HCT116 (cell line): ENCODE measurements around the gene KLHL3. TPM values are rescaled to one million over a fixed set of nuclear protein-coding genes. Genes with fewer than 3 reads are reported as not detected.

Experiments used
- ATAC-seq: fragments of 200-7000 bp; cut with Tn5 transposase; 2 replicates; pipeline ENCODE4 v1.9.1; 2020; ENCODE audit warnings: mild to moderate bottlenecking, moderate library complexity
- BruUV-seq: library from RNA; stranded (reverse); fragments of 400-500 nt; replicated peaks from 2 replicates; lab custom pipeline; 2021; lab: Mats Ljungman, UMichigan
- CTCF ChIA-PET: fragments of 300-600 bp; sonication (Branson Sonifier 250); formaldehyde crosslinking; loops from one replicate; lab custom pipeline; 2021; ENCODE audit warnings: antibody characterized with exemption; lab: Charles Lee
- POLR2A ChIA-PET: fragments of 300-600, 350-600 bp; sonication (Branson Sonifier 250); formaldehyde crosslinking; loops from one replicate; lab custom pipeline; 2021; ENCODE audit warnings: antibody characterized with exemption; lab: Charles Lee
- RAD21 ChIA-PET, 2 experiments: fragments of 300-600 bp; sonication (Branson Sonifier 250); formaldehyde crosslinking; loops; one replicate each; lab custom pipeline; 2023; ENCODE audit warnings: low total read pairs in 2 of 2; ENCODE audit not compliant: uncharacterized antibody in 2 of 2, unreplicated experiment in 2 of 2, low non-redundant PET in 1 of 2; lab: Charles Lee
- DNase-seq: peaks from one replicate; pipeline ENCODE4 v3.0.0-alpha.2; 2010; ENCODE audit warnings: low read depth, low spot score
- H2AFZ ChIP-seq: fragments of 200-600 bp; shearing (Covaris generic), sonication (generic); 2 replicates; pipeline ENCODE4 v1.6.1; 2017; ENCODE audit warnings: low read depth, mixed run types, mixed read lengths, antibody characterized with exemption, low read length; ENCODE audit not compliant: poor library complexity, severe bottlenecking
- H3K27ac ChIP-seq: 2 replicates; pipeline ENCODE4 v1.5.1; 2012; ENCODE audit warnings: low read depth, low read length
- H3K27me3 ChIP-seq: fragments of 200-600 bp; sonication (generic); 2 replicates; pipeline ENCODE4 v1.6.1; 2016; ENCODE audit warnings: mixed run types, low read length, mixed read lengths; ENCODE audit not compliant: insufficient read depth
- H3K36me3 ChIP-seq, 2 experiments: fragments of 200-500 bp in 1 of 2; fragments of 200-600 bp in 1 of 2; sonication (Bioruptor generic) in 1 of 2; sonication (generic) in 1 of 2; 2 replicates each; pipeline versions ENCODE4 v1.5.1 to v1.6.1; 2014 to 2016; ENCODE audit warnings: low read length in 2 of 2, inconsistent platforms in 1 of 2, mixed read lengths in 1 of 2, mixed run types in 1 of 2; ENCODE audit not compliant: insufficient read depth in 2 of 2, control insufficient read depth in 1 of 2
- H3K4me1 ChIP-seq, 2 experiments: fragments of 200-600 bp in 1 of 2; sonication (generic) in 1 of 2; 2 replicates each; pipeline versions ENCODE4 v1.5.1 to v1.6.1; 2012 to 2017; ENCODE audit warnings: low read length in 2 of 2, inconsistent platforms in 1 of 2, mild to moderate bottlenecking in 1 of 2, mixed read lengths in 1 of 2, mixed run types in 1 of 2, moderate library complexity in 1 of 2; ENCODE audit not compliant: insufficient read depth in 2 of 2, control insufficient read depth in 1 of 2
- H3K4me2 ChIP-seq: fragments of 200-600 bp; sonication (generic); 2 replicates; pipeline ENCODE4 v1.6.1; 2017; ENCODE audit warnings: mixed run types, low read length, mixed read lengths
- H3K4me3 ChIP-seq, 2 experiments: fragments of 200-600 bp in 1 of 2; sonication (generic) in 1 of 2; replicated peaks in 1 of 2; 2 replicates each; pipeline ENCODE4 v1.5.1; 2011 to 2016; ENCODE audit warnings: low read length in 2 of 2, control low read depth in 1 of 2, low read depth in 1 of 2, mild to moderate bottlenecking in 1 of 2, mixed read lengths in 1 of 2, mixed run types in 1 of 2
- H3K79me2 ChIP-seq: fragments of 200-600 bp; sonication (generic); 2 replicates; pipeline ENCODE4 v1.6.1; 2017; ENCODE audit warnings: mild to moderate bottlenecking, mixed run types, low read length, moderate library complexity, mixed read lengths; ENCODE audit not compliant: insufficient read depth
- H3K9ac ChIP-seq: fragments of 200-600 bp; sonication (generic); 2 replicates; pipeline ENCODE4 v1.6.1; 2016; ENCODE audit warnings: low read length, mixed read lengths
- H3K9me2 ChIP-seq: fragments of 200-600 bp; sonication (generic), shearing (Covaris generic); 2 replicates; pipeline ENCODE4 v1.6.1; 2017; ENCODE audit warnings: mixed run types, mild to moderate bottlenecking, moderate library complexity; ENCODE audit not compliant: insufficient read depth
- H3K9me3 ChIP-seq, 2 experiments: fragments of 200-500 bp in 1 of 2; fragments of 200-600 bp in 1 of 2; sonication (Bioruptor generic) in 1 of 2; sonication (generic) in 1 of 2; 2 replicates each; pipeline ENCODE4 v1.6.1; 2014 to 2017; ENCODE audit warnings: low read length in 2 of 2, mixed read lengths in 2 of 2, inconsistent platforms in 1 of 2, low read depth in 1 of 2, mild to moderate bottlenecking in 1 of 2, mixed run types in 1 of 2, moderate library complexity in 1 of 2; ENCODE audit not compliant: control insufficient read depth in 1 of 2, insufficient read depth in 1 of 2
- H4K20me1 ChIP-seq: fragments of 200-600 bp; sonication (generic), shearing (Covaris generic); 2 replicates; pipeline ENCODE4 v1.6.1; 2017; ENCODE audit warnings: mixed run types, mild to moderate bottlenecking, moderate library complexity; ENCODE audit not compliant: insufficient read depth
- CBX3 ChIP-seq: IDR thresholded peaks from 2 replicates; pipeline ENCODE4 v1.6.1; 2012; ENCODE audit warnings: low read depth
- CEBPB ChIP-seq: IDR thresholded peaks from 2 replicates; pipeline ENCODE4 v1.6.1; 2012; ENCODE audit warnings: low read depth
- EZH2 ChIP-seq: fragments of 200-600 bp; sonication (generic); IDR thresholded peaks from 2 replicates; pipeline ENCODE4 v1.6.1; 2017; ENCODE audit warnings: antibody characterized with exemption, mixed run types
- POLR2A ChIP-seq: IDR thresholded peaks from 2 replicates; pipeline ENCODE4 v1.7.0; 2011; ENCODE audit warnings: borderline replicate concordance; ENCODE audit not compliant: insufficient read depth, insufficient read length; ENCODE audit errors: extremely low read depth
- SIN3A ChIP-seq: IDR thresholded peaks from 2 replicates; pipeline ENCODE4 v1.6.1; 2012; ENCODE audit warnings: low read depth
- SP1 ChIP-seq: IDR thresholded peaks from 2 replicates; pipeline ENCODE4 v1.6.1; 2012; ENCODE audit warnings: low read depth
- YY1 ChIP-seq: IDR thresholded peaks from 2 replicates; pipeline ENCODE4 v1.6.1; 2011; ENCODE audit warnings: low read length, low read depth, moderate library complexity, mild to moderate bottlenecking; ENCODE audit not compliant: insufficient replicate concordance; ENCODE audit errors: extremely low read depth
- ZFX ChIP-seq: fragments of 450-650 bp; IDR thresholded peaks from 2 replicates; pipeline ENCODE4 v1.6.1; 2017
- ZNF274 ChIP-seq: fragments of 200-500 bp; sonication (Bioruptor generic); IDR thresholded peaks from 2 replicates; pipeline ENCODE4 v1.6.1; 2014; ENCODE audit warnings: mild to moderate bottlenecking, low read depth, low read length, inconsistent platforms
- intact Hi-C: fragments of 100-400 bp; cut with micrococcal nuclease; formaldehyde crosslinking; loops from 2 replicates; pipeline ENCODE4 v1.10.0; 2022
- total RNA-seq: library from RNA; stranded (reverse); gene quantifications from one replicate; pipeline ENCODE4 v1.2.1, GENCODE V29; 2021; ENCODE audit not compliant: unreplicated experiment
- TF ChIP-seq, protein P1 (sequence below): IDR thresholded peaks from 2 replicates; pipeline ENCODE4 v1.6.1; 2011; ENCODE audit warnings: mild to moderate bottlenecking, low read length, moderate library complexity; ENCODE audit not compliant: insufficient replicate concordance; ENCODE audit errors: extremely low read depth
- TF ChIP-seq, protein P2 (sequence below): IDR thresholded peaks from 2 replicates; pipeline ENCODE4 v1.6.1; 2012
- TF ChIP-seq, protein P3 (sequence below): IDR thresholded peaks from 2 replicates; pipeline ENCODE4 v1.6.1; 2012
- TF ChIP-seq, protein P4 (sequence below), 3 experiments: fragments of 200-600 bp in 1 of 3; sonication (generic) in 1 of 3; IDR thresholded peaks in 2 of 3; conservative IDR thresholded peaks in 1 of 3; 2 replicates each; pipeline ENCODE4 v1.5.1; 2012 to 2017; ENCODE audit warnings: low read depth in 2 of 3, low read length in 2 of 3, antibody characterized with exemption in 1 of 3, borderline replicate concordance in 1 of 3, control low read depth in 1 of 3, mild to moderate bottlenecking in 1 of 3, mixed read lengths in 1 of 3, mixed run types in 1 of 3, moderate library complexity in 1 of 3; ENCODE audit not compliant: insufficient read depth in 1 of 3

KLHL3 gene
- total RNA-seq, 1 experiment from 2014 or later, result not detected

DNA sequence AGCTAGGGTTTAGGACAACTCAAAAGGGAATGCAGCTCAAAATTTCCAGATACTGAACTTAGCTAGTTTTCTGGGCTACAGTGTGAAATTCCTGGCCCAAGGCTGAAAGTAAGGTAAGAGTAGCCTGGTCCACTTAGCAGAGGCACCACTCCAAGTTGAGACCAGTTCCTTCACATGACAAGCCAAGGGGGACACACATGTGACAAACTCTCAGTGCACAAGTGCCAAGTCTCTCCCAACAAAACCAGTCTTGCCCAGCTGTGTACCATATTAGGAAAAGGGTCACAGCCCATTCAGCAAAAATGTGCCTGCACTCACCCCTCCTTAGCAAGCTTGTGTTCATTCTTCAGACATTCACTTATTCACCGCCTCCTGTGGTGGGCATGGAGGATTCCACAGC is 27.8 kb downstream of the KLHL3 start:
- no peak for TF ChIP-seq ZFX
- TF ChIP-seq, protein P1, sequence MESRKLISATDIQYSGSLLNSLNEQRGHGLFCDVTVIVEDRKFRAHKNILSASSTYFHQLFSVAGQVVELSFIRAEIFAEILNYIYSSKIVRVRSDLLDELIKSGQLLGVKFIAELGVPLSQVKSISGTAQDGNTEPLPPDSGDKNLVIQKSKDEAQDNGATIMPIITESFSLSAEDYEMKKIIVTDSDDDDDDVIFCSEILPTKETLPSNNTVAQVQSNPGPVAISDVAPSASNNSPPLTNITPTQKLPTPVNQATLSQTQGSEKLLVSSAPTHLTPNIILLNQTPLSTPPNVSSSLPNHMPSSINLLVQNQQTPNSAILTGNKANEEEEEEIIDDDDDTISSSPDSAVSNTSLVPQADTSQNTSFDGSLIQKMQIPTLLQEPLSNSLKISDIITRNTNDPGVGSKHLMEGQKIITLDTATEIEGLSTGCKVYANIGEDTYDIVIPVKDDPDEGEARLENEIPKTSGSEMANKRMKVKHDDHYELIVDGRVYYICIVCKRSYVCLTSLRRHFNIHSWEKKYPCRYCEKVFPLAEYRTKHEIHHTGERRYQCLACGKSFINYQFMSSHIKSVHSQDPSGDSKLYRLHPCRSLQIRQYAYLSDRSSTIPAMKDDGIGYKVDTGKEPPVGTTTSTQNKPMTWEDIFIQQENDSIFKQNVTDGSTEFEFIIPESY, result no peak
- TF ChIP-seq CBX3, result no peak
- no peak for TF ChIP-seq YY1
- no peak for TF ChIP-seq EZH2
- no peak for TF ChIP-seq SIN3A
- TF ChIP-seq, protein P2, sequence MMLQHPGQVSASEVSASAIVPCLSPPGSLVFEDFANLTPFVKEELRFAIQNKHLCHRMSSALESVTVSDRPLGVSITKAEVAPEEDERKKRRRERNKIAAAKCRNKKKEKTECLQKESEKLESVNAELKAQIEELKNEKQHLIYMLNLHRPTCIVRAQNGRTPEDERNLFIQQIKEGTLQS, result no peak
- TF ChIP-seq CEBPB, result no peak
- CTCF ChIA-PET, result no interaction called here
- H3K4me1 ChIP-seq, result no peaks in the 10 kb centered on the region
- no peak overlapping the region for H3K9ac ChIP-seq
- H3K4me3 ChIP-seq, result no peak overlapping the region
- POLR2A ChIA-PET, result no interaction called here
- no TSS peak for BruUV-seq
- no peaks in the 10 kb centered on the region for H3K9me3 ChIP-seq
- DNase-seq, result no peak
- no peaks in the 10 kb centered on the region for H4K20me1 ChIP-seq
- intact Hi-C loops, result no loop called here
- ATAC-seq, result no peak
- H3K36me3 ChIP-seq, result no peaks in the 10 kb centered on the region
- H2AFZ ChIP-seq, result no peak overlapping the region
- H3K9me2 ChIP-seq, result 0 out of 2 replicates have a peak, but pooled peaks cover 3% of the 10 kb centered on the region
- H3K79me2 ChIP-seq, result no peaks in the 10 kb centered on the region
- no peaks in the 10 kb centered on the region for H3K27me3 ChIP-seq
- H3K27ac ChIP-seq, result no peak overlapping the region
- RAD21 ChIA-PET, result no interaction called here
- no peak overlapping the region for H3K4me2 ChIP-seq

DNA sequence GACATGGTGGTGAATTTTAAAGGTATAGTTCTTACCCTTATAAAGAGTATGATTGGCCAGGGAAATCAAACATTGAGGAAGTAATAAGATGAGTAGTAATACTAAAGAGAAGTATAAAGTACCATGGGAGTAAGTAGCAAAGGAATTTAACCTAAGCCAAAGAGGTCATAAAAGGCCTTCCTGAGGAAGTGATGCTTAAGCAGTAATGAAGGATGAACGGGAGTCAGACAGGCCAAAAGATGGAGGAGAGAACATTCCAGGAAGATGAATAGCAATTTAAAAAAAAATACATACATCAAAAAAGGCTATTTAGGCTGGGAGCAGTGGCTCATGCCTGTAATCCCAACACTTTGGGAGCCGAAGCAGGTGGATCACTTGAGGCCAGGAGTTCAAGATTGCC is 29.0 kb downstream of the KLHL3 start:
- Histone ChIP-seq H3K4me2 (no peak overlapping the region), H3K4me3 (no peak overlapping the region), H3K79me2 (no peaks in the 10 kb centered on the region), H3K9me2 (0 out of 2 replicates have a peak, but pooled peaks cover 3% of the 10 kb centered on the region), H4K20me1 (no peaks in the 10 kb centered on the region), H2AFZ (no peak overlapping the region), H3K36me3 (no peaks in the 10 kb centered on the region), H3K27ac (no peak overlapping the region), H3K9ac (no peak overlapping the region), H3K9me3 (no peaks in the 10 kb centered on the region), H3K27me3 (no peaks in the 10 kb centered on the region), H3K4me1 (no peaks in the 10 kb centered on the region)
- ChIA-PET RAD21 (no interaction called here), CTCF (no interaction called here), POLR2A (no interaction called here)
- DNase-seq (no peak), ATAC-seq (no peak)
- no TSS peak for BruUV-seq
- TF ChIP-seq SP1, result no peak
- TF ChIP-seq, protein P1, result no peak
- TF ChIP-seq, protein P3, sequence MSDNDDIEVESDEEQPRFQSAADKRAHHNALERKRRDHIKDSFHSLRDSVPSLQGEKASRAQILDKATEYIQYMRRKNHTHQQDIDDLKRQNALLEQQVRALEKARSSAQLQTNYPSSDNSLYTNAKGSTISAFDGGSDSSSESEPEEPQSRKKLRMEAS, result no peak
- TF ChIP-seq POLR2A, result no peak
- TF ChIP-seq, protein P4, sequence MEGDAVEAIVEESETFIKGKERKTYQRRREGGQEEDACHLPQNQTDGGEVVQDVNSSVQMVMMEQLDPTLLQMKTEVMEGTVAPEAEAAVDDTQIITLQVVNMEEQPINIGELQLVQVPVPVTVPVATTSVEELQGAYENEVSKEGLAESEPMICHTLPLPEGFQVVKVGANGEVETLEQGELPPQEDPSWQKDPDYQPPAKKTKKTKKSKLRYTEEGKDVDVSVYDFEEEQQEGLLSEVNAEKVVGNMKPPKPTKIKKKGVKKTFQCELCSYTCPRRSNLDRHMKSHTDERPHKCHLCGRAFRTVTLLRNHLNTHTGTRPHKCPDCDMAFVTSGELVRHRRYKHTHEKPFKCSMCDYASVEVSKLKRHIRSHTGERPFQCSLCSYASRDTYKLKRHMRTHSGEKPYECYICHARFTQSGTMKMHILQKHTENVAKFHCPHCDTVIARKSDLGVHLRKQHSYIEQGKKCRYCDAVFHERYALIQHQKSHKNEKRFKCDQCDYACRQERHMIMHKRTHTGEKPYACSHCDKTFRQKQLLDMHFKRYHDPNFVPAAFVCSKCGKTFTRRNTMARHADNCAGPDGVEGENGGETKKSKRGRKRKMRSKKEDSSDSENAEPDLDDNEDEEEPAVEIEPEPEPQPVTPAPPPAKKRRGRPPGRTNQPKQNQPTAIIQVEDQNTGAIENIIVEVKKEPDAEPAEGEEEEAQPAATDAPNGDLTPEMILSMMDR (IDR thresholded peaks at IDR 0.05 in 2 of 3, conservative IDR thresholded peaks at IDR 0.05 in 1 of 3; ENCODE audit: borderline replicate concordance in 1 of 3, insufficient read depth in 1 of 3, low read depth in 2 of 3, low read length in 2 of 3), result no peak
- no peak for TF ChIP-seq ZNF274
- TF ChIP-seq EZH2, result no peak
- intact Hi-C loops, result no loop called here
